KOPT-K1 (cell line): Measurements from ENCODE around the gene ZNF717.
"Not testable (repeated sequence)": the region's sequence is repeated elsewhere in the genome, so short reads cannot be mapped to it uniquely, and the experiment has no call there.

Source experiments
- H3K27ac ChIP-seq: fragments of 200-600 bp; sonication (generic); 2 replicates; pipeline ENCODE4 v1.5.1; 2016; ENCODE audit warnings: antibody characterized with exemption, mild to moderate bottlenecking, low read depth, low read length; ENCODE audit not compliant: poor library complexity, severe bottlenecking
- H3K36me3 ChIP-seq: fragments of 200-600 bp; sonication (generic); 2 replicates; pipeline ENCODE4 v1.5.1; 2017; ENCODE audit warnings: antibody characterized with exemption, mild to moderate bottlenecking, low read length, moderate library complexity; ENCODE audit not compliant: insufficient read depth
- H3K9me3 ChIP-seq: fragments of 200-600 bp; sonication (generic); 2 replicates; pipeline ENCODE4 v1.5.1; 2017; ENCODE audit warnings: antibody characterized with exemption, low read length, mild to moderate bottlenecking; ENCODE audit not compliant: insufficient read depth, poor library complexity, severe bottlenecking

The ZNF717 gene

GRCh38 chr3:75785081-75785755, at the start of gene ZNF717:
Gene ZNF717 (minus strand): TSS chr3:75785549. CDS start chr3:75783362, 2,187 bp downstream.
- not testable (repeated sequence) for H3K36me3 ChIP-seq, H3K9me3 ChIP-seq, H3K27ac ChIP-seq

GRCh38 chr3:75831076-75831475, 45.7 kb upstream of the ZNF717 start:
- H3K27ac ChIP-seq, H3K9me3 ChIP-seq, H3K36me3 ChIP-seq: not testable (repeated sequence)

GRCh38 chr3:75818019-75818418, 32.7 kb upstream of the ZNF717 start:
- not testable (repeated sequence) for H3K9me3 ChIP-seq

GRCh38 chr3:75816287-75817180, 31.2 kb upstream of the ZNF717 start:
- H3K36me3 ChIP-seq, H3K9me3 ChIP-seq, H3K27ac ChIP-seq: not testable (repeated sequence)

More at GRCh38 chr3:75818019-75818418, 32.7 kb upstream of the ZNF717 start:
- H3K36me3 ChIP-seq, H3K27ac ChIP-seq: not testable (repeated sequence)

GRCh38 chr3:75814797-75815196, 29.4 kb upstream of the ZNF717 start:
- Histone ChIP-seq H3K36me3 (no peaks in the 10 kb centered on the region), H3K9me3 (no peaks in the 10 kb centered on the region), H3K27ac (no peak overlapping the region)

- Histone ChIP-seq H3K27ac (no peak overlapping the region), H3K36me3 (no peaks in the 10 kb centered on the region), H3K9me3 (no peaks in the 10 kb centered on the region)
Observed at GRCh38 chr3:75782506-75782905, 2.8 kb downstream of the ZNF717 start.

- Histone ChIP-seq H3K27ac (no peak overlapping the region), H3K9me3 (no peaks in the 10 kb centered on the region), H3K36me3 (no peaks in the 10 kb centered on the region)
Observed at GRCh38 chr3:75781079-75781745, 4.1 kb downstream of the ZNF717 start.

- not testable (repeated sequence) for H3K9me3 ChIP-seq, H3K27ac ChIP-seq, H3K36me3 ChIP-seq
Observed at GRCh38 chr3:75777742-75778141, 7.6 kb downstream of the ZNF717 start.

GRCh38 chr3:75771631-75772030, 13.7 kb downstream of the ZNF717 start:
- not testable (repeated sequence) for H3K27ac ChIP-seq, H3K9me3 ChIP-seq, H3K36me3 ChIP-seq

GRCh38 chr3:75768303-75769017, 16.9 kb downstream of the ZNF717 start:
- Histone ChIP-seq H3K27ac (no peak overlapping the region), H3K9me3 (no peaks in the 10 kb centered on the region), H3K36me3 (no peaks in the 10 kb centered on the region)

- no peak overlapping the region for H3K27ac ChIP-seq
- peaks cover 29% of the 10 kb centered on the region for H3K9me3 ChIP-seq
- no peaks in the 10 kb centered on the region for H3K36me3 ChIP-seq
Observed at GRCh38 chr3:75737831-75738493, 47.4 kb downstream of the ZNF717 start.

- Histone ChIP-seq H3K27ac (no peak overlapping the region), H3K9me3 (peaks cover 6% of the 10 kb centered on the region)
Observed at GRCh38 chr3:75727985-75728384, 57.4 kb downstream of the ZNF717 start.

GRCh38 chr3:75692061-75692460, 93.3 kb downstream of the ZNF717 start:
- no peaks in the 10 kb centered on the region for H3K9me3 ChIP-seq
- no peaks in the 10 kb centered on the region for H3K36me3 ChIP-seq
- H3K27ac ChIP-seq: no peak overlapping the region

More at GRCh38 chr3:75727985-75728384, 57.4 kb downstream of the ZNF717 start:
- H3K36me3 ChIP-seq: no peaks in the 10 kb centered on the region

- no peaks in the 10 kb centered on the region for H3K9me3 ChIP-seq
- H3K36me3 ChIP-seq: no peaks in the 10 kb centered on the region
- H3K27ac ChIP-seq: no peak overlapping the region
Observed at GRCh38 chr3:75687323-75687722, 98.0 kb downstream of the ZNF717 start.
